Thyroid gland (tissue), 4 donors: Measurements from ENCODE around the gene OR10J1.

ENCODE experiments used
- CTCF ChIP-seq, 6 experiments: fragments of 200-600 bp in 3 of 6; fragments of 450-650 bp in 3 of 6; sonication (generic) in 3 of 6; IDR thresholded peaks; one replicate each; pipeline ENCODE4 v1.5.1; 2016 to 2019; ENCODE audit warnings: antibody characterized with exemption in 6 of 6, mild to moderate bottlenecking in 2 of 6, inconsistent platforms in 1 of 6, moderate library complexity in 1 of 6
- POLR2A ChIP-seq, 2 donors: fragments of 450-650 bp; IDR thresholded peaks; one replicate each; pipeline ENCODE4 v1.6.1; 2017; ENCODE audit warnings: antibody characterized with exemption in 2 of 2, mild to moderate bottlenecking in 2 of 2, moderate library complexity in 1 of 2

- TF ChIP-seq CTCF (IDR thresholded peaks at IDR 0.05): no peak
- TF ChIP-seq POLR2A (IDR thresholded peaks at IDR 0.05): no peak
These were observed 3.1 kb upstream of the OR10J1 start for GRCh38 chr1:159436469-159436868.
